Stimulated activated CD4-positive, alpha-beta T cell treated with anti-CD3 and anti-CD28 coated beads, Interleukin-4, amount 100 ng/mL, for 4 hours (primary cell): ENCODE data around the gene HOXC11.

Experiments
- DNase-seq, 2 experiments: peaks; one replicate each; pipeline ENCODE4 v3.0.0-alpha.2; 2020

Gene HOXC11

GRCh38 chr12:54012631-54013409 is 39.9 kb downstream of the HOXC11 start:
- DNase-seq, result no peak

- no peak for DNase-seq
These were observed 41.6 kb downstream of the HOXC11 start for GRCh38 chr12:54014377-54015017.

GRCh38 chr12:54015018-54015931 is 42.3 kb downstream of the HOXC11 start:
- DNase-seq, result no peak

- DNase-seq, result no peak
These were observed 43.1 kb downstream of the HOXC11 start for GRCh38 chr12:54016051-54016450.

GRCh38 chr12:54016478-54016964 is 43.6 kb downstream of the HOXC11 start:
- DNase-seq, result no peak

GRCh38 chr12:54017027-54017788 is 44.3 kb downstream of the HOXC11 start:
- DNase-seq, result no peak

- DNase-seq, result peak; percentile 73 to 78
These were observed 45.0 kb downstream of the HOXC11 start for GRCh38 chr12:54017878-54018467.

- no peak for DNase-seq
These were observed 45.6 kb downstream of the HOXC11 start for GRCh38 chr12:54018468-54018984.

GRCh38 chr12:54019091-54019811 is 46.3 kb downstream of the HOXC11 start:
- no peak for DNase-seq

GRCh38 chr12:54019924-54020590 is 47.1 kb downstream of the HOXC11 start:
- no peak for DNase-seq

GRCh38 chr12:54020591-54021405 is 47.9 kb downstream of the HOXC11 start:
- DNase-seq, result no peak

GRCh38 chr12:54021432-54022013 is 48.6 kb downstream of the HOXC11 start:
- no peak for DNase-seq

GRCh38 chr12:54022960-54023884 is 50.3 kb downstream of the HOXC11 start:
- DNase-seq, result no peak

GRCh38 chr12:54024127-54024526 is 51.2 kb downstream of the HOXC11 start:
- no peak for DNase-seq

- DNase-seq, result no peak
These were observed 51.8 kb downstream of the HOXC11 start for GRCh38 chr12:54024581-54025305.

GRCh38 chr12:54025499-54026405 is 52.8 kb downstream of the HOXC11 start:
- no peak for DNase-seq
